GM19463 (cell line): ENCODE measurements around the gene PEX7.
"Not testable (repeated sequence)": the region's sequence is repeated elsewhere in the genome, so short reads cannot be mapped to it uniquely, and the experiment has no call there.

ENCODE experiments used
- ATAC-seq: cut with Tn5 transposase; IDR thresholded peaks from one replicate; pipeline ENCODE4 v1.9.1; 2021; ENCODE audit warnings: mild to moderate bottlenecking, moderate library complexity; ENCODE audit not compliant: unreplicated experiment

PEX7 gene

DNA sequence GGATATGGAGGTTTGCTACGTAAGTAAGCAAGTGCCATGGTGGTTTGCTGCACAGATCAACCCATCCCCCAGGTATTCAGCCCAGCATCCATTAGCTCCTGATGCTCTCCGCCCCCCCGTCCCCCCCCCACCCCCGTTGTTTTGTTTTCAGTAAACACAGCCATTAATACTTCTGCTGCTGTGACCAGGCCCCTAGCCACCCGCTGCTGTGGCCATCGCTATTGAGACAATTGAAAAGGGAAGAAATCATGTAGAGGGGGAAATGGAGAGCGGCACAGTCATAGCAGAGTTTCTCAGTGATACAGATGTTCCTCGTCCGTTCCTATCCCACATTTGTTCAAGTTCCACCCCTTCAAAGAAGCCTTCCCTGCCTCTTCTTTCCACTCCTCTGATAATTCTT, 124.6 kb downstream of the PEX7 start:
- ATAC-seq = no peak

DNA sequence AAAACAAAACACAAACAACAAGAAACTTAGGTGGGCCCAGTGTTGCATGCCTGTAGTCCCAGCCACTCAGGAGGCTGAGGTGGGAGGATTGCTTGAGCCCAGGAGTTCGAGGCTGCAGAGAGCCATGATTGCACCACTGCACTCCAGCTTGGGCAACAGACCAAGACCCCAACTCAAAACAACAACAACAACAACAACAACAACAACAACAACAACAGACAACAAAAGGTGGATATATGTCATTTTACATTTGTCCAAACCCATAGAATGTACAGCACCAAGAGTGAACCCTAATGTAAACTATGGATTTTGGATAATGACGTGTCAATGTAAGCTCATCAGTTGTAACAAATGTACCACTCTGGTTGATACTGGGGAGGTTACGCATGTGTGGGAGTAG, 127.6 kb downstream of the PEX7 start:
- ATAC-seq = not testable (repeated sequence)

- ATAC-seq = no peak
Observed at GRCh38 chr6:136950436-136951126, 128.2 kb downstream of the PEX7 start.

- ATAC-seq = no peak
Observed at GRCh38 chr6:136952714-136953260, 130.4 kb downstream of the PEX7 start.

DNA sequence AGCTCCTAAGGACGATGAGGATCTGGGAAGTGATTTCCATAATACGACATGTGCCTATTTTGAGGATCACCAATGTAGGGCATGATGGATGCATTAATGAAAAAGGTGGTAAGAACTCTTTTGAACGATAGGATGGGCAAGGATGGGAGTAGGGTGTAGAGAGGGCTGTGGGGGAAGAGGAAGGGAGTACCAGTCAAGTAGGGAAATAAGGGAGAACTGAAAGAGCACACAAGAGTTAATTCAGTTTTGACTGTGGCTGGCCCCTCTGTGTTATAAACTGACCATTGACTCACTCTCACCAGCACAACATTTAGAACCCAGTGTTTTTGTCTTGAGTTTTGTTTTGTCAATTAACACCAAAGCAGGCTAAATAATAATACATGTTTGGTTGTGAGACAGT, 132.7 kb downstream of the PEX7 start:
- no peak for ATAC-seq

- no peak for ATAC-seq
Observed at GRCh38 chr6:136956590-136957544, 134.5 kb downstream of the PEX7 start.

GRCh38 chr6:136958168-136958567, 135.8 kb downstream of the PEX7 start:
- ATAC-seq = no peak

DNA sequence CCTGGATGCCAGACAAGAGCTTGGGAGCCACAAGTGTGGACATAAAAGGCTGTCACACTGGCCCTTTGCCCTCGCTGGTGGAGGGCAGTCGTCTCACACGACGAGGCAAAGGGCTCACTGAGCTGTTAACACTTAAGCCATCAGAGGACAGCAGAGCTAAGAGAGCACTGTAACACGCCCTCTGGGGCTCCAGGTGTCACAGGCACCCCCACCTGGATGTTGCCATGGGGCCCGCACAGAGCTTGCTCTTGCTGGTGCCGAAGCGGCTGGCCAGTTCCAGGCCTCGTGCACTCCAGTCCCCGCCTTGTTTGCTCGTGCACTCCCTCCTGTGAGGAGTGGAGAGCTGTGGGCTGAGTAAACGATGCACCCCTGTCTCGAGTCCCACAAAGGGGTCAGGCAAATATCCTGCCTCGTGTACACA, 137.1 kb downstream of the PEX7 start:
- no peak for ATAC-seq

DNA sequence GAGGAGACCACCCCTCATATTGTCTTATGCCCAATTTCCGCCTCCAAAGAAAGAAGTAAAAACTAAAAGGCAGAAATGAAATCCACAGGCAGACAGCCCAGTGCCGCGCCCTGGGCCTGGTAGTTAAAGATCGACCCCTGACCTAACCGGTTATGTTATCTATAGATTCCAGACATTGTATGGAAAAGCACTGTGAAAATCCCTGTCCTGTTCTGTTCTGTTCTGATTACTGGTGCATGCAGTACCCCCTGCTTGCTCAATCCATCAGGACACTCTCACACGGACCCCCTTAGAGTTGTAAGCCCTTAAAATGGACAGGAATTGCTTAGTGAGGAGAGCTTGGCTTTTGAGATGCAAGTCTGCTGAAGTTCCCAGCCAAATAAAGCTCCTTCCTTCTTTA, 137.5 kb downstream of the PEX7 start:
- ATAC-seq = not testable (repeated sequence)

GRCh38 chr6:136960781-136961180, 138.4 kb downstream of the PEX7 start:
- no peak for ATAC-seq

DNA sequence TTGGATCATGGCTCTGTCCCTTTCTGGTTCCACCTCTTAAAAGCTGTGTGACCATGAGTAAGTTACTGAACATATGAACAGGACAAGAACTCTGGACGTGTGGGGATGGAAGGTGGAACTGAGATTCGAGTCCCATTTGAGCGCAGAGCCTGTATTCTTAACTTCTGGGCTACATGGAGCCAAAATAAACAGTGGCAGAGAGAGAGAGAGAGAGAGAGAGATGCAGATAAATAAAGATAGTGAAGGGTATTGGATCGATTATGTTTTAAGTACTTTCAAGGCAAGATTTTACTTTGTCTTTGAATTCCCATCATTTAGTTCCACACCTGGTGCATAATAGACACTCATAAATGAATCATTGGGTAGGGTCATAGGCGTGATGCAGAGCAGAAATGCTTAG, 139.5 kb downstream of the PEX7 start:
- no peak for ATAC-seq

GRCh38 chr6:136962661-136963060, 140.3 kb downstream of the PEX7 start:
- no peak for ATAC-seq

DNA sequence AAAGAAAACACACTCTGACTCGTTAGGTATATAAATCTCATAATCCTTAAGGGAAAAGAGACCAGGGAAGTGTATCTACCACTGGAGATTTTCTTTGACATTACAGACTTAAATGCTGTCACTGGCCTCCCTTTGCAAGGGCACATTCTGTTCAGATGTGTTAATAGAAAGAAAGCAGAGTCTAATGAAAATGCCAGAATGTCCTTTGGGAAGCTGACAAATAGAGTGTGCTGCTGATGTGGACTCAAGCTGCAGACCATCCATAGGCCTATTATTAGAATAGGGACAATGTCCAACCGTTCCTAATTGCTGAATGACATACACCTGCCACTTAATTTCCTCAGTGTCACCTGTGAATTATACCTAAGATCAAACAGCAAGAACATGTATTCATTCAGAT, 140.9 kb downstream of the PEX7 start:
- ATAC-seq = no peak
